Activated naive CD4-positive, alpha-beta T cell treated with anti-CD3 and anti-CD28 coated beads, Interleukin-2, amount 50 U/mL, for 72 hours (primary cell): ENCODE measurements around the gene DNAH7. TPM values are rescaled to one million over a fixed set of nuclear protein-coding genes. Genes with fewer than 3 reads are reported as not detected.
A peak's percentile ranks its signal among the peaks of the same experiment; 100 is the strongest.
"Not testable (repeated sequence)": the region's sequence is repeated elsewhere in the genome, so short reads cannot be mapped to it uniquely, and the experiment has no call there.

Experiments used
- ATAC-seq, 2 donors: fragments of 150-1000 bp; cut with Tn5 transposase; 2 replicates each; pipeline ENCODE4 v1.10.0; 2021; ENCODE audit warnings: mild to moderate bottlenecking in 2 of 2, moderate library complexity in 2 of 2
- DNase-seq, 2 donors: peaks; one replicate each; pipeline ENCODE4 v3.0.0; 2021 to 2022; ENCODE audit warnings: low spot score in 2 of 2
- H3K27ac Mint-ChIP-seq, 2 donors: one replicate each; pipeline ENCODE4 v1.8.0; 2022; ENCODE audit warnings: mild to moderate bottlenecking in 2 of 2, mixed read lengths in 2 of 2
- H3K36me3 Mint-ChIP-seq, 2 donors: one replicate each; pipeline ENCODE4 v1.8.0; 2022; ENCODE audit warnings: mixed read lengths in 2 of 2
- H3K9me3 Mint-ChIP-seq, 2 donors: one replicate each; pipeline ENCODE4 v1.8.0; 2022; ENCODE audit warnings: mixed read lengths in 2 of 2
- total RNA-seq, 2 donors: library from RNA; stranded (reverse); gene quantifications; one replicate each; pipeline ENCODE4 v1.2.3, GENCODE V29; 2022

The DNAH7 gene
- under 1 TPM in 1 of 2 donors, not detected in 1; 0.05 TPM for total RNA-seq

DNA sequence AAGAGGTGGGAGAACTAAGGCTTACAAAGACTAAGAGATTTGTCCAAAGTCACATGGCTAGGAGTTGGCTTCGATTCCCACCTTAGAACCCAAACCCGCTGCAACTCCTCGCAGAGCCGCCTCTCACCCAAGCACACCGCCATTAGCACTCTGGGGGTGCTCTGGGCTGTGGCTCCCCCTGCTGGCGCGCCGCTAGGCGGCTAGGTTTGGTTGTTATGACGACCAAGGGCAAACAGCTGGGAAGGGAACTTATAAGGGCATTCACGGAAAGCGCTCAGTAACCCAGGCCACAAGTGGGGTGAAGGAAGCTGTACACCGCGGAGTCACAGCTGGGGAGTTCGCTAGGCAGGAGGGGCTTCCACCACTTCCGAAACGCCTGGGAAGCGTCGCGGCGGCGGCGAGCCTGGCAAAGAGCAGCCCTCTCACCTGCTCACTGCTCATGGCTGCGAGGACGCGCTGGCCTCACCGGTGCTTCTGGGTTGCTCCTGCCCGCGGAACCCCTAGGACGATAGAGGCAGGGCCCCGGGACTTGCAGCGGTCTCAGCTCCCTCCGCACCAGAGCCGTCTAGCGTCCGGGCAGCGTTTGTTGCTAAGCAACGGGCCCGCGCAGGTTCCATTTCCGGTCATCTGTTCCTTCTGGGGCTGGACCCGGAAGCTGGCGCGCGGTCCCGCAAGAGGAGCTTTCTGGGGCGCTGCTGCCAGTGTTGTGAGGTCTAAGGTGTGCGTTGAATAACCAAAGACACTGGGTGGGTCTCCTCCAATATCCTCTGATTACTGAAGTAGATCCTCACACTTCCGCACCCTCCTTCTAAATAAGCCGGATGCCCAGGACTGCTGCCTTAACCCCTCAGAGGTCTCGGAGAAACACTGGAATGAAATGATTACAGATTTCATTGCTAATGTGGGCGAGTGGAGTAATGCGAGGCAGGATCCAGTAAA lies at the start of gene DNAH7:
DNAH7 (minus strand) TSS at position 567 of the 939 bp plus-strand sequence; CDS start at position 441, 126 bp downstream.
- ATAC-seq: peak; percentile 93 to 97
- Mint-ChIP-seq H3K9me3 (peaks cover 0 to 3% of the 10 kb centered on the region in 2 donors), H3K36me3 (no peaks in the 10 kb centered on the region), H3K27ac (peak within 1 kb of the TSS; percentile 91 to 97)
- DNase-seq: peak; percentile 91 to 93

- ATAC-seq (no peak), DNase-seq (no peak)
- no peak overlapping the region for H3K27ac Mint-ChIP-seq
- H3K9me3 Mint-ChIP-seq: peaks cover 0 to 4% of the 10 kb centered on the region in 2 donors
- peaks cover 0 to 6% of the 10 kb centered on the region in 2 donors for H3K36me3 Mint-ChIP-seq
Measured at GRCh38 chr2:196117214-196117705, 48.6 kb upstream of the DNAH7 start.

- no peaks in the 10 kb centered on the region for H3K36me3 Mint-ChIP-seq
- no peaks in the 10 kb centered on the region for H3K9me3 Mint-ChIP-seq
- DNase-seq: no peak
- H3K27ac Mint-ChIP-seq: no peak overlapping the region
- ATAC-seq: no peak
Measured at GRCh38 chr2:196113061-196113974, 44.7 kb upstream of the DNAH7 start.

DNA sequence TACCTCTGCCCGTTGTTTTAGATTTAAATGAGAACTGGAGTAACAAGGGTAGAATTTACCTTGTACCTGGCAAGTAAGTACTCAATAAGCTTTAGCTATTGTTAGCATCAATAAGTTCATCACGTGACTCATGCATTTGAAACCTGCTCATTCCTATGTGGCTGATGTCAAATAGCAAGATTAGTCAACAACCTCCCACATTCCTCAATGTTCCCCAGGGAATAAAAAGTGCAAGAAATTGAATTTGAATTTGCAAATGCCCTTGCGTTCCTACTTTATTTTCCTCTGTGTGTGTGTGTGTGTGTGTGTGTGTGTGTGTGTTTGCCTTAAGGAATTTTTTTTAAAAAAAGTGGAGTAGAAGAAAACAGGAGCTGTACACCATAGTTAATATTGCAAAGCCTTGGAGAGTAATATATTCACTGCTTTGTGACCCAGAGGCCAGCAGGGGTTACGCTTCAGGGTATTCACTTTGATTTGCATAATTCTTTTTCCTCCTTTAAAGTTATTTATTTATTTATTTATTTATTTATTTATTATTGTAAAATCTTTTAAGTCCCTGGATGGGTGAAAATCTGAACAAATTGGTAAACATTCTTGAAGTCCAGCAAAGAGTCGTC lies 43.9 kb upstream of the DNAH7 start:
- ATAC-seq: no peak
- Mint-ChIP-seq H3K36me3 (no peaks in the 10 kb centered on the region), H3K27ac (no peak overlapping the region)

DNA sequence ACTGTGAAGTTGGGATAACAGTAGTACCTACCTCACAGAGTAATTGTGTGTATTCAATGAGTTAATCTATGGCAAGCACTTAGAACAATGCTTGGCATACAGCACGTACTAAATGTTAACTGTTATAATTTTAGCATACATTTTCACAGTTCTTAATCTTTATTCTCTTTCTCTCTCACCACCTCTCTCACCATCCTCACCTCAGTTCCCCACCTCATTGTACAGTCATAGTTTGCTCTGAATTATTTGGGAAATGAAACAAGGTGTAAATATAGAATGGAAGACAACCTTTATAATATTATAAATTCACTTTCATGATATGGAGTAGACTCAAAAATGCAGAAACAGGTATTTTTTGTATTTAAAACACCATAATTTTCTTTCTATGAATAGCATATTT lies 40.0 kb upstream of the DNAH7 start:
- Mint-ChIP-seq H3K27ac (no peak overlapping the region), H3K9me3 (peaks cover 3 to 5% of the 10 kb centered on the region in 2 donors), H3K36me3 (peaks cover 6 to 9% of the 10 kb centered on the region in 2 donors)
- no peak for DNase-seq
- ATAC-seq: no peak

More for the DNA sequence above, 43.9 kb upstream of the DNAH7 start:
- DNase-seq: no peak
- no peaks in the 10 kb centered on the region for H3K9me3 Mint-ChIP-seq

- peaks cover 6 to 10% of the 10 kb centered on the region in 2 donors for H3K36me3 Mint-ChIP-seq
- DNase-seq: no peak
- H3K9me3 Mint-ChIP-seq: peaks cover 3 to 9% of the 10 kb centered on the region in 2 donors
- H3K27ac Mint-ChIP-seq: peak overlapping the region in 1 of 2 donors; percentile 83
- peak in 1 of 2 donors; percentile 13 for ATAC-seq
Measured at GRCh38 chr2:196105951-196106350, 37.3 kb upstream of the DNAH7 start.

- DNase-seq (no peak), ATAC-seq (no peak)
- Mint-ChIP-seq H3K9me3 (peaks cover 3 to 15% of the 10 kb centered on the region in 2 donors), H3K36me3 (peaks cover 6 to 10% of the 10 kb centered on the region in 2 donors), H3K27ac (no peak overlapping the region)
Measured at GRCh38 chr2:196104066-196104465, 35.4 kb upstream of the DNAH7 start.

DNA sequence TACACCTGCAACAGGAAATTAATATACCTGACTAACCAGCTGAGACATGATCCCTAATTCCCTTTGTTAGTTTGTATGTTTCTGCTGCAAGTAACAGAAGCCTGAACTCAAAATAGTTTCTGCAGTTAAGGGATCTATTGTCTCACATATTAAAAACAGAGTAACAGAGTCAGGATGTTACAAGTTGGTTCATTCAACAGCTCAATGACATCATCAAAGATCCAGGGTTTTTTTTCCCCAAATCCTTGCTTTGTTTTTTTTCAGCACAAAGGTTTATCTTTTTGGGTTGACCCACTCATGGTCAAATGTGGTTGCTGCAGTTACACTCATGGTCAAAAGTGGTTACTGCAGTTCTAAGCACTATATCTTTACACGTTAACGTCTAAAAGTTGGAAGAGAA lies 35.0 kb upstream of the DNAH7 start:
- DNase-seq: no peak

GRCh38 chr2:196101325-196101991 lies 32.8 kb upstream of the DNAH7 start:
- DNase-seq: peak in 1 of 2 donors; percentile 35
- peaks cover under 1 to 12% of the 10 kb centered on the region in 2 donors for H3K9me3 Mint-ChIP-seq
- ATAC-seq: peak; percentile 95 to 96
- peaks cover 2 to 8% of the 10 kb centered on the region in 2 donors for H3K36me3 Mint-ChIP-seq
- peak overlapping the region; percentile 51 to 58 for H3K27ac Mint-ChIP-seq

More for the DNA sequence above, 35.0 kb upstream of the DNAH7 start:
- ATAC-seq: no peak
- peaks cover 3 to 15% of the 10 kb centered on the region in 2 donors for H3K9me3 Mint-ChIP-seq
- peaks cover 6 to 10% of the 10 kb centered on the region in 2 donors for H3K36me3 Mint-ChIP-seq
- H3K27ac Mint-ChIP-seq: no peak overlapping the region

DNA sequence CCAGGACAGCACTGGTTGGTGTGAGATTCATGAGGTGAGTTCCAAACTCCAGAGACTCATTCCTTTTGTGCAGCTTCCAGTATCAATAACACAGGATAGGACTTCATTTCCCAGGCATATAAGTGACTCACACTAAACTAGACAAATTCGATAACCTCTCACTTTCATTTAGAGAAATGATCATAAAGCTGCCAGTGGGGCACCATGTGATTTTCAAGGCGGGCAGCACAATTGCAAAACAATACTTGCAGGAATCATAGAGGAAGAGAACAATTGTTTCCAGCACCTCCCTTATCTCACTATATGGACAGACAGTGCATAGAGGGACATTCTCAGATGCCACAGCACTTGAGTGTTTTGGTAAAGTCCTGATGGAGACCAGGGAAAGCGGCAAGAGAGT lies 31.3 kb upstream of the DNAH7 start:
- H3K27ac Mint-ChIP-seq: no peak overlapping the region
- peaks cover 0 to 6% of the 10 kb centered on the region in 2 donors for H3K36me3 Mint-ChIP-seq
- ATAC-seq: no peak
- no peak for DNase-seq
- peaks cover 0 to 10% of the 10 kb centered on the region in 2 donors for H3K9me3 Mint-ChIP-seq

DNA sequence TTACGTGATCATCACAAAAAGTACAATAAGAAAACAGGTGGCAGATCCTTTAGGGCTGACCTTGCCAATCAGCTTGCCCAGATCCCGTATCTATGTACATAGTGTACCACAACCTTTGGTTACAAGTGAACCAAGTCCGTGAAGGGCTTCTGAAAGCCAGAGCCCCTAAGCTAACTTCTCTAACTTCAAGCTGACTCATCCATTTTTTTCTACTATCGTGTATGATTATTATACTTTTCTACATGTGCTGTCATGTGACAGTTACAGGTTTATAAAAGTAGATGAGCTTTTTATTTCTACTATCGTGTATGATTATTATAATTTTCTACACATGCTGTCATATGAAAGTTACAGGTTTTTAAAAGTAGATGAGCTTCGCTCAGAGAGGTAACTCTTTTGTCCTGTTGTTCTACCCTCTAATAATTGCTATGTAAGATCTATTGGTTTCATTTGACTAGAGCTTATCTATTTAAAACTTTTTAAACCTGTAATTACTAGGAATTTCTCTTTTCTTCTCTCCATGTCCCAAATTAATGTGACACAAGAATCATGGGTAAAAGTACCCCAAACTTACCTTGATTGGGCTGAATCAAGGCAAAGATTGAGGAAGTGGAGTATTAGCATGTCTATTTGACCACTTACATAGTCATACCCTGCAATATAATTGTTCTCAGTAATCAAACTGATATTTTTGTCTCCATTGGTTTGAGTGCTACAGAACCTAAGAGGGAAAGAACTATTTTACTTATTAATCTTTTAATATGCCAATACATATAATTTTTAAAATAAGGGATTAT lies 29.4 kb upstream of the DNAH7 start:
- Mint-ChIP-seq H3K36me3 (peaks cover 0 to 14% of the 10 kb centered on the region in 2 donors), H3K27ac (no peak overlapping the region), H3K9me3 (peaks cover 0 to 8% of the 10 kb centered on the region in 2 donors)
- no peak for ATAC-seq
- no peak for DNase-seq

DNA sequence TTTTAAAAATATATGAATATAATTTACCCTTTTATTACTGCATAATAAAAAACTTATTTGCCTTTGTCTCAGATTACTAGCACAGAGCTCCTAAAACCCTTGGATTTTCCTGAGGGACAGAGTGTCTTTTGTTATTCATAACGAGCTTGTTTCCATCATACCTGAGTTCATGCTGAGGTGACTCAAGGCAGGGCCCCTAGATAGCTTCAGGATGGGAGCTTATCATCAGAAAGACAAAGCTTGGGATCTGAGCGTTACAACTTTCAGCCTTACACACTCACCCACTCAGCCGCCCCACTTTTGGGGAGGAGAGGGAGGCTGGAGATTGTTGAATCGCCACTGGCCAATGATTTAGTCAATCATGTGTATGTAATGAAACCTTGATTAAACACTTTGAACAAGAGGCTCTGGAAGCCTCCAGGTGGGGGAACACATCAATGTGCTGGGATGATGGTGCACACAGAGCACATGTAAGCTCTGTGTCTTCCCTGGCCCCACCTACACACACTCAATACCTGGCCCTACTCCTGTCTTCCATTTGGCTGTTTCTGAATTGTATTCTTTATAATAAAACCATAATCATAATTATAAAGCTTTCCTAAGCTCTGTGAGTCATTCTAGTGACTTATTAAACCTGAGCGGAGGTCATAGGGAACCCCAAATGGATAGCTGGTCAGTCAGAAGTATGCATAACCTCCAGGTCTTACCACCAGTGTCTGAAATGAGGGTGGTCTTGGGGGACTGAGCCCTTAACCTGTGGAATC lies 28.5 kb upstream of the DNAH7 start:
- no peak for ATAC-seq
- H3K9me3 Mint-ChIP-seq: peaks cover under 1 to 6% of the 10 kb centered on the region in 2 donors

DNA sequence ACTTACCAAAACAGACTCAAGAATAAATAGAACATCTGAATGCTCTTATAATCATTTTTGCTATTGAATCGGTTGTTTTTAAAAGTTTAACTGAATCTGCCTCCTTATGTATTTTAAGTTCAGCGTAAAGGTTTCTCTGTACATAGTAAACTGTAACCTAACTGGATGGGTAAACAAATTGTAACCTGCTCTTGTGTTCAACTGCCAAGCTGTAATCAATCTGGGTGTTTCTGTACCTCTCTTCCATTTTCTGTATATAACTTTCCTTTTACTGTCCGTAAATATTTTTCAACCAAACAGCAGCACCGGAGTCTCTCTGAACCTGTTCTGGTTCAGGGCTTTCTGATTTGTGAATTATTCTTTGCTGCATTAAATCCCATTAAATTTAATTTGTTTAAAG lies 27.6 kb upstream of the DNAH7 start:
- no peak overlapping the region for H3K27ac Mint-ChIP-seq
- DNase-seq: no peak
- H3K36me3 Mint-ChIP-seq: peaks cover 9 to 20% of the 10 kb centered on the region in 2 donors
- ATAC-seq: no peak
- H3K9me3 Mint-ChIP-seq: peaks cover 6 to 8% of the 10 kb centered on the region in 2 donors

More for the DNA sequence above, 28.5 kb upstream of the DNAH7 start:
- no peak overlapping the region for H3K27ac Mint-ChIP-seq
- DNase-seq: no peak
- H3K36me3 Mint-ChIP-seq: peaks cover 6 to 14% of the 10 kb centered on the region in 2 donors

DNA sequence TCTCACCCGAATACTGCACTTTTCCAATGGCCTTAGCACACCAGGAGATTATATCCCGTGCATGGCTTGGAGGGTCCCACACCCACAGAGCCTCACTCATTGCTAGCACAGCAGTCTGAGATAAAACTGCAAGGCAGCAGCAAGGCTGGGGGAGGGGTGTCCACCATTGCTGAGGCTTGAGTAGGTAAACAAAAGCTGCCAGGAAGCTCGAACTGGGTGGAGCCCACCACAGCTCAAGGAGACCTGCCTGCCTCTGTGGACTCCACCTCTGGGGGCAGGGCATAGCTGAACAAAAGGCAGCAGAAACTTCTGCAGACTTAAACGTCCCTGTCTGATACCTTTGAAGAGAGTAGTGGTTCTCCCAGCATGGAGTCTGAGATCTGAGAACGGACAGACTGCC lies 20.8 kb upstream of the DNAH7 start:
- ATAC-seq, H3K27ac Mint-ChIP-seq, DNase-seq: not testable (repeated sequence)
- H3K9me3 Mint-ChIP-seq: peaks cover 8 to 15% of the 10 kb centered on the region in 2 donors
- peaks cover 19 to 28% of the 10 kb centered on the region in 2 donors for H3K36me3 Mint-ChIP-seq
